Ecto neural progenitor cell (in vitro differentiated cells): ENCODE results near the gene OPCML.

Experiments
- DNase-seq: peaks from one replicate; pipeline ENCODE4 v3.0.0-alpha.2; 2018; ENCODE audit warnings: low spot score

Gene OPCML

DNA sequence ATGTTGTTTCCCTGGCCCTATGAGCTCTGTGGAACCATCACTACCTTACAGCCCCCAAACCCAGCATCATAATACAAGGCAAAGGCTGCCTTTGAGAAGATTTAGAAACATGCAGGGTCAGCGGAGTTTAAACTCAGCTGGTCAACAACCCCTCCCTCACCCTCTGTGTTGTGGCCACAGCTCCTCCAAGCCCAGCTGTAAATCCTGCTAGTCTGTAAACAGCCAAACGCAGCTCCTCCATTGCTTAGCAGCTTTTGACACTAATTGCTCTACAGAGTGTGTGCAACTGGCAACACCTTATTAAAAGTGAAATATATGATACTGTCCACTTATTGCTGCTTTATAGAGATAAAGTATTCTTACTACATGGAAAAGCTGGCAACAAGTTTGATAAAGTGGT, 29.1 kb downstream of the OPCML start:
- no peak for DNase-seq

DNA sequence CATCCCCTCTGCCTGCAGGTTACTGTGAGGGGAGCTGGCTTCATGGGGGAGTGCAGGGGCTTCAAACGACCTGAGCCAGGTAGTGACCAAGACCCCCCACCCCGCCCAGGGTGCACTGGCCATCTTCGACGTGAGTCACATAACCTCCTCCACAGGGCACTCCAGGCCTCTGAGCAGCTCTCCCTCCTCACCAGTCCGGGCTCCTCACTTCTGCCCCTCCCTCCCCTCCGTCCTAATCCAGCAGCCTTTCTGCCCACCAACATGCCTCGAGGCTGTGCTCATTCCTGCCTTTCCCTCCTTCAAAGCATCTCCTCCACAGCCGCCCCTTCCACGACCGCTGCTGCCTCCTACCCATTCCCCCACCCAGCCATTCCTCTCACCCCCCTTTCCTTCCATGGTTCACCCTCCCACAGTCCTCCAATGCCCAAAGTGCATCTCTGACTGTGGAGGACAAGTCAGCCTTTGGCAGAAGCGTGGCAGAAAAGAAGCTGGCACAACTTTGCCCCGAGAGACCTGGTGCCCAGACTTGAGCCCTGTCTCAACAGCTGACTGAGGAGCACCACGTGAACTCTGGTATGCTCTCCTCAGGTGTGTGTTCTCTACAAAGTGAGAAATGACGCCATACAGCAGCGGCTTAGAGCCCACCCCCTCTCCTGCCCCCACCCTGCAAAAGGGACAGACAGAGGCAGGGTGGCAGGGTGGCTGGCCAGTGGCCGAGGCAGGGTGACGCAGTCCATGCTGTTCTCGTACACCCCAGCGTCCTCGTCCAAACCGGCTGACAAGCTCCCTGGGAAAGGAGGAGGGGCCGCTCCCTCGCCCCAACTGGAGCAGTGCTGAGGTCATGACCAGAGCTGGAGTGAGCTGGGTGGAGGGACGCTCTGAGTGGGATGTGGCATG, 30.4 kb downstream of the OPCML start:
- DNase-seq = no peak

DNA sequence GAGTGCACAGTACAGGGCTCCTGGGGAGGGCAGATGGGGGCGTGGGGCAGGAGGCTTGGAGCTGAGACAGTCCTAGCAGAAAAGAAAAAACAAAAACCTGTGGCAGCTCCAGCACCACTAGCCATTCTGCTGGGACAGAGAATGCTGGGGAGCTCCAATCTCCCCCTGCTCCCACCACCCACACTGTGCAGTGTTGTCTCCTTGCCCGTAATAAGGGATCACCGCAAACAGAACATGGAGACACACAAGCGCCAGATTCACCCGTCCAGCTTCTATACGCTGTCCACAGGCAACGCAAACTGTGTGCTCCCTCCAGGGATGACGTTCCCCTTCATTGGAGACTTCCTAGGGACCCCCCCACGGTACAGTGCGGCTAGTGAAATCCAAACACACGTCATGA, 31.4 kb downstream of the OPCML start:
- DNase-seq = no peak

DNA sequence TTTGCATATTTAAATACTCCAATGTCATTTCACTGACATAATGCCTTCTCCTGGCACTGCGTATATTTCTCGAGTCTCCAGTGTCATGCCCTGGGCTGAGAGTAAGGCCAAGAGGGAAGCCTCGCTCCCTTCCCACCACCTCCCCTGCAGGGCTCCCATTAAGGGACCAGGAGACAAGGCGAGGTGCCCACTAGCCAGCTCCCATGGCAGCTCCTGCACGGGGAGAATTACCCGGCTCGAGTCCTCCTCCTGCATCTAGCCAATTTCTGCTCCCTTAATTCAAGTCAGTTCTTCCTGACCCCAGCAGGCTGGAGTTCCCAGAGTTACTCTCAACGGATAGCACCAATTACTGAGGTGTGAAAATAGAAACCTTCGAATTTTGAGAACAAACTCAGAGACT, 31.9 kb downstream of the OPCML start:
- no peak for DNase-seq

DNA sequence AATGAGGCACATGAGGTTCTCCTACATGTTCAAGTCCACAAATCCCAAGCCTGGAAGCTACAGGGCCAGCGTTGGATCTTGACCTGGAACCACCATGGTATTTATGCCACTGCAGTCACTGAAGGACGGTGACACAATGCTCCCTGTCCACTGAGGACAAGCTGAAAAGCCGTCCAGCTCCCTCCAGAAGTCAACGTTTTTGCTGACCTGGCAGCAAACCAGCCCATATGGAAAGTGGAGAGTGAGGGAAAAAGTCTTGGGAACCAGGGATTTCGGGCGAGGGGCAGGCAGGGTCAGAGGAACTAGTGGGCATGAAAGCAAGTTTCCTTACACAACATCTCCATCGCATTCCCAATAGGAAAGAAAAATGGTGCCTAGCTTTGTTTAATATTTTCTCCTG, 33.3 kb downstream of the OPCML start:
- DNase-seq = no peak

DNA sequence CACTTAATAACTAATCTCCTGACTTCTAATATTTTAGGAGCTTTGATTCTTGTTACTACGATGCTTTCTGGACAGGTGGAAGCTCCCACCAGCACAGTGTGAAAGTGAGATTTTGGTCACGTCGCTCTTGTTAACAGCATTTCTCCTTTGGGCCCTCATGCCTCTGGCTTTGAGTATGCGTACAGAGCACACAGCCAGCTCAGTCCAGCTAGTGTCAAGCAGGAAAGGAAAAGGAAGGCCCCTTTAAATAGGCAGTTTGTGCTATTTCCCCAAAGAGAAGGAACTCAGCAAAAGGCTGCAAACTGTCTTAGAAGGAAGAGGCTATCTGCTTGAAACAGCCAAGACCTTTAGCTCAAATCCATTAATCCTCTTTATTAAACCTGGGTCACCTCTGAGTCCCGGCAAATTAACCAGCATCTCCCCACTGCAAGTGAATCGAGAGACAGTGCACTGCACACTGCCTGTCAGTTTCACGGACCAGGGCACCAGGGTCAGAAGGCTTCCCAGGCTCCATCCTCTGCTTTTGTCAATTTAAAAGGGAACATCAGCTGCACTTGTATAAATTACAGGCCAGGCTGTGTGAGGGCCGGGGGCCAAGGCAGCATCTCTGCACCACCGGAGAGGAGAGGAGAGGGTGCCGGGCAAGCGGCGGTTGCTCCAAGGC, 34.7 kb downstream of the OPCML start:
- no peak for DNase-seq

DNA sequence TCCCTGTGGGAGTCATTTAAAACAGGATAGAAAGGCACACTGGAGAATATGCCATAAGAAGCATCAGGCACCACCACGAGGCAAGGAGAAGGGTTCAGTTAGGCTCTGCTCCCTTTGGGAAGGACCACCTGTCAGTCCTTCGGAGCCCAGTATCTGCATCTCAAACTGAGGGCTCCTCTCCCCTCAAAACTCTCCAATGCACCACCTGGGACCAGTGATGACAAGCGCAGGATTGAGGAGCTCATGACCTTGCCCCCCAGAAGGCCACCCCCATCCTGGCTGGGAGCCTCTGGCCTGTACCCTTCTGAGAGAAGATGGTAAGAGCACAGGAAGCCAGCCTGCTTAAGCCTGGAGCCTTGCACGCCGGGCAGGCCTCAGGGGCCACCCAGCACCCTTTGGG, 39.4 kb downstream of the OPCML start:
- no peak for DNase-seq

DNA sequence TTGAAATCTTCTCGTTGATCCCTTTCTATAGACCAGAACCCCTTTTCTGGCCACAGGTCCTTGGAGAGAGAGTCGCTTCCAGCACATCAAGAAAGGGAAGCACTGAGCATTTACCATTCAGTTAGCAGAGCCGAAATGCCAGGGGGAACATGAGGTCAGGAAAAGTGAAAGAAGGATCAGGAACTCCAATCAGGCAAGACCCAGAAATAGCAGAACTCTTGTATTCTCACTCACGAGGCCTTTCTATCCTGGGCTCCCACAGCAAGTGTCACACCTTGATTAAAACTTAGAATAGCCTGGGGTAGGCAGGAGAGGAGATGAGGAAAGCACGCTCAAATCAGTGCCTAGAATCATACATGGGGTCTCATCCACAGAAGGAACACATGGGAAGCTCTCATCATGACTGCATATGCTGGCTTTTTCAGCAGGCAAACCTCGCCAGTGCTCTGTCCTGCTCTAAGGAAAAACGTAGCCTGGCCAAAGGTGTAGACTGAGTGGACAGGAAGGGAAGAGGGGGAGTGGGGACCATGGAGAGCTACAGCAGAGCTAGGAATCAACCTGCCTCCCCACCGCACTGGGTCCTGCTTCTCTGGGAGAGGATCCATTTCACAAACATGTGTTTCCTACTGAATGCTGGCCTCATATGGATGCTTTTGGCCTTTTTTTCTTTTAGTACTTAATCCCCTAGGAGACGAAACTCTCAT, 40.5 kb downstream of the OPCML start:
- no peak for DNase-seq

DNA sequence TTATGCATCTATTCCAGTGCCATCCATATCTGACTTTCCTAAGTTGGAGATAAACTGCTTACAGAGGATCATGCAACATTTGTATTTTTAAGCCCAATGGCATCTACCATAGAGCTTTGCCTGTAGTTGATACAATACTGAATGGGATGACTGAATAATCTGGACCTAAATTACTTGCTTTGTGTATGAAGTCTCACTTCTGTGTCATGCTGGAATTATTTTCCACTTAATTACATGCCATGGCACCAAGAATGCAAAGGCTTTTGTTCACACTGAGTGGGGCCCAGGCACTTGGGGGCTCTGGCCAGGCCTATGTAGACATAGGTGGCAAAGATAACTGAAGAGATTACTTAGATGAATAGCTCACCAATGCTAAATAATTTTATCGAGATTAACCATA, 51.6 kb downstream of the OPCML start:
- no peak for DNase-seq

DNA sequence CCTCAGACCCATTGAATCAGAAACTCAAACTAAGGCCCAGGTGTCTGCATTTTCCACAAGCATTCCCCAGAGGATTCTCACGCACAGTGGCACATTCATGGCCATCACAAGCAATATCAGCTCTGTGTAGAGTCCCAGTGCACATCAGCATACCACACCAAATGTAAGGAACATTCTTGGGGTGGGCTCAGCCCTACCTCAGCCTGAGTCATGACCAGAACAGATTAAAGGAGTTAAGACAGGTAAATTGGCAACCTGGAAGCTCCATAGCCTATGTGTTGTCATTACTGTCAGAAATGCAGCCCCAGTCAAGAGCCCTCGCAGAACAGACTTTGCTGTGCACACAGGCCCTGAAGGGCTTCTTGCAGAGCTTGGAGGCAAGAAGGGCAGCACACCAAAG, 53.1 kb downstream of the OPCML start:
- DNase-seq = no peak

DNA sequence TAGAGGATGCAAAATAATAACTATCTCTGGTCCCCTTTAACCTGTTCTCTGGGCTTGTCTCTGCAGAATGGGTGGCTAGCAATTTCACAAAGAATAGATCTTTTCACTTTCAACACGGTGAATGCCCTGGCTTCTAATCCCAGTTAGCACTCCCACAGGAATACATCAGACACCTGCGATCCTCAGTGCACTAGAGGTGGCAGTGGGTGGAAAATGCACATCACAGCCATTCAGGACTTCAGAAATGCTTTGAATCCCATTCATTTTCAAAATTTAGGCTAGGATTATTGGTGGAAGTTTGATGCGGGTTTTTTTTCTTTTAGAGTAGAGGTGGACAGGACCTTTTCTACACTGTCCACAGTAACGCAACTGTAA, 55.1 kb downstream of the OPCML start:
- no peak for DNase-seq

DNA sequence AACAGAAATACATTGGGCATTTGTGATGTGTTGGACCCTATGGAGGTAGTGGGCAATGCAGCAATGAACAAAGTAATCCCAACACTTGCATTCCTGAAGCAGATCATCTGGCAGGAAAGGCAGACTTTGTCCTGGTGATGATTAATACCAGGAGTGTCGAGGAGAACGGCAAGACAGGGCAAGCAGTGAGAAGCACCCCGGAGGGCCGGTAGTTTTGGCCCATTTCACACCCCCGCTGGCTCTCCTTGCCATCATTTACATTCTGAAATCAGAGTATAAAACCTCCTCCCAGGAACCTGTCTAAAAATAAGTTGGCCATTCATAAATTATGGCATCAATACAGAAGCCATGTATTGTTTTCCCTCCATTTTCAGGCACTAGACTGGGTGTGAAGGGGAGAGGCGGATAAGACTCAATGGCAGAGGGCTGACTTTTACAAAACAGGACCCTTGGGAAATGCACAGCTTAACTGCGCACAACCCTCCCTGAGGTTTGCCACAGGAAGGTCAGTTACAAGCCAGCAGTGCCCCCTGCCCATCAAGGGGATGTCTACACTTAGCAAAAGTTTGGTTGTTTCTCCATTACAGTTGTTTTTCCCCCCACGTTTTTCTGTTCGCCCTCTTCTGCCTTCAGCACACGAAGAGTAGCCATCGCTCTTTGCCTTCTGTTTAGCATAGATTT, 55.6 kb downstream of the OPCML start:
- no peak for DNase-seq

DNA sequence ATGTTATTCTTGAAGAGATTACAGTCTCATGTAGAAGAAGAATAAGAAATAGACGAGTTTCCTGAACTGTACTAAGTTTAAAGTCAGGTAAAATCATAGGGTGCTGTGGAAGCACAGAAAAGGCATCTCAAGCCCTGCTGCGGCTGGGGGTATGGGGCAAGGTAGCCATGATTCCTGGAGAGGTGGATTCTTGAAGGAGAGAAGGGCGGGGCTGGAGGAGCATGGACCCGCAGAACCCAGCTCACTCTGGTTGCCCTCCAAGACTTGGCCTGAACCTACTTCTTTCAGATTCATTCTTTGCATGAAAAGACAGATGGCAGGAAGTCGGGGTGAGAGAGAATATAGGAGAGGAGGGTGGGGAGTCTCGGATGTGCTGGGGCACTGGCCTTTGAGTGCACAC, 57.8 kb downstream of the OPCML start:
- no peak for DNase-seq

DNA sequence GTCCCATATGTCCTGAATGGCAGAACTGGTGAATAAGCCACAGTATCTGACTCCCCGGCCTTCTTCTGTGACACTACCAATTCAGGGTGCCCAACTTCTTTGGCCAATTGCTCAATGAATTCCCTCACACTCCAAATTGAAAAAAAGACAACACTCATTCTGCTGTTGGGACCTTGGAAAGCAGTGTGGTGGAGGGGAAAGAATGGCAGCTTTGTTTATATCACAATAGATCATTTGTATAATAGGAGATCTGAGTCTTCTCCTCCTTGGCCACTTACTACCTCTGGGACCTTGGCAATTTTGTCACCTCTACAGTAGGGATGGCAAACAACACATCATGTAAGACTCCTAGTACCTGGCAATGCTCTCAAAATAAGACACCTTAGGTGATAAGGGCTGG, 64.6 kb downstream of the OPCML start:
- no peak for DNase-seq

DNA sequence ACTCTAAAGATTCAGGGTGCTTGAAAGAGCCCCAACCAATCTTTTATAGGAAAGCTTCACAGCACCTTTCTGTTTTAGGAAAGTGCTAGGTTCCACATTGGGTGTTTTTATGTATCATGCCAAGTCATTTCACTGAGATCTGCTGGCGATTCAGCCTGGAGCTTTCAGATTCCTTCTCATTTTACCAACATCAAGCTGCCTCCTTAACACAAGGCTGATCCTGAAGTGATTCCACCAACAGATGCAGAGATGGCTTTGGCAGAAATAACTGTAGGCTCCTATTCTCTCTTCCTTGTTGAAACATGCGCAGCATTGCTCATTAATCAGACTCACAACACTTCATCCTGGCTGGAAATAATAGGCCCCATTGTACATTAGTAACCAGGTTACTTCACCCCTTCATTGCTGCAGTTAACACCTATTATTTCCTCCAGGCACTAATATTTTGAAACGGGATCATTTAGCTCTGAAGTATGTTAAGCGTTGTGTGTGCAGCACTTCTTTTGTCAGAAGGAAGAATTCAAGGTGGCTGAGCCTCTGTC, 89.0 kb downstream of the OPCML start:
- no peak for DNase-seq

DNA sequence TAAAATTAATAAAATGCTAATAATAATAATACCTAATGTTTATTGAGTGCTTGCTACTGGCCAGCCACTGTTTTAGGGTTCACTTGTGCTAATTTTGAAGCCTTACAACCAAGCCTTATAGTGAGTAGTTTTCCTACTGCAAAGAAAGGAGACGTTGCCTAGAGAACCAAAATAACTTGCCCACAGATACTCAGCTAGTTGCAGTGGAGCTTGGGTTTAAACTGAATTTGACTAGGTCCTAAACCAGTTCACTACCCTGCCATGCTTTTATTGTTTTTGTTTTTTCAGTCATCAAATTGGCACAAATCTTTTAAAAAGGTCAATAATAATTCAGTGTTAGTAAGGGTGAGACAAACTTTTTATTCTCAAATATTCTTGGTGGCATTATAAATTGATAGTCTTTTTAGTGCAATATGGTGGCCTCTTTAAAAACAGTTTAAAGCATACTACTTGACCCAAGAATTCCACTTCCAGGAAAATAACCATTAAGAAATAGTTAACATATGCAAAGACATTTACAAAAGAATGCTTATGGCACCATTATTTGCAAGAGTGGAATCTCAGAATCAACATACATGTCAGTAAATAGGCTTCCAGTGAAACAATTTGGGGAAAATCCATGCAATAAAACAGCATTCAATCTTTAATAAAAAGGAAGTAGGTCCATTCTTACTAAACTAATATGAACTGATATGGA, 90.2 kb downstream of the OPCML start:
- no peak for DNase-seq

DNA sequence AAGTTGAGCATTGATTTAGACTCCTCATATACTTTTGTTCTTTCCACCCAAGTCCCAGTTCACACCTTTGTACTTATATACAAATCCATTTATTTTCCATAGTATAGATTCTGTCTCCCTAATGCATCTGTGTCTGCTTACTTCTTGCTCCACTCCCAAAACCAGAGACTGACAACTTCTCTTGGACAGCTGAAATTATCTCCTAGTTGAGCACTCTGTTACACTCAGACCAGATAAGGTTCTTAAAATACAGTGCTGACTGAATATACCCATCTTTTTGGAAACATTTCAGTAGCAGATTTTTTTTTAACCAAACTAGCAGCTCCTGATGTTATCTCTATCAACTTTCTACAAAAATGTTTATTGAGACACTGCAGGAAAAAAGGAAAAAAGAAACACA, 106.3 kb downstream of the OPCML start:
- no peak for DNase-seq

DNA sequence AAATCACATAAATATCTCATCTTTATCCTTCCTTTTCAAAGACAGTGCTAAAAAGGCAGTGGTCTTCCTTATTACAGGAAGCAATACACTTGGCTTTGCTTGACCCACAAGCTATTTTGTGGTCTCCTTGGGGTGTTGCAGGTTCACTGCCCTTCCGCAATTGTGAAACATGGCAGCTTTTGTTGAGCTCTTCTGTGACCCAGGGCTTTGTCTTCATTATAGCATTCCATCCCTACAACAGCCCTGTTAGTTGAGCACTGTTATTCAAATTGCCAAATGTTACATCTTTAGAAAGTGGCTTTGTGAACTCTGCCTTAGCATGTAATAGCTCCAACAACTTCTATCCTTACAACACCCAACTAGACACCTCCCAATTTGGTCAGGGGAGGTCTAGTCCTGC, 107.1 kb downstream of the OPCML start:
- DNase-seq = no peak

DNA sequence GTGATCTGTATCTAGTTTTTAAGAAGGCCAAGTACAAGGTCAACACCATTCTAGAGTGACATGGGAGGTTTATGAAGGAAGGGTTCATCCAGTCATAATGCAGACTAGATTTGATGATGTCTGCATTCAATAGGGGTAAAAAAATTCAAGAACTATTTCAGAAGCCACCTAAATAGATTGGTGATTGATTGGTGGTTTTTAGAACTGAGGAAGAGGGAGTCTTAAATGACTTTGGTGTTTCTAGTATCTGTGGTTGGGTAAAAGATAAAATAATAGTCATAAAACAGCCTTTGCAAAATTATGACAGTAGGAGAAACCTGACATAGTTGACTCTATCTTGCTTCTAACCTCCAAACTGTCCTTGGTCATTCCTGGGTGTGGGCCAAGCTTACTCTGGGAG, 114.1 kb downstream of the OPCML start:
- DNase-seq = no peak

DNA sequence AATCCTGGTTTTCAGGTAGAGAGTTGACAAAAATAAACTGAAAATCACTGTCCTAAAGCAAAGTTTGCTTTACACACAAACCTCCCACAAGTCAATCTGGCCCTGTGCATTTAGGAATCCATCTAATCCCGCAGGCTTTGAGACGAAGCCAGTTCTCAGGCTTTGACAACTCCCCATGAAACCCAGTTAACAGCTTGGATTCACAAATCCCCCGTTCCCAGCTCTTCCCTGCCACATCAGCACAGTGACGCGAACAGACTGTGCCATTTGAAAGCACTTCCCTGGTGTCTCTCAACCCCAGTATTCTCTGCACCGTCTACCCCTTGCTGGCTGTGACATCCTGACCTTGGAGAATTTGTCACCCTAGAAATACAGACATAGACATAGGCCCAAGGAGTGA, 117.8 kb downstream of the OPCML start:
- DNase-seq = no peak

DNA sequence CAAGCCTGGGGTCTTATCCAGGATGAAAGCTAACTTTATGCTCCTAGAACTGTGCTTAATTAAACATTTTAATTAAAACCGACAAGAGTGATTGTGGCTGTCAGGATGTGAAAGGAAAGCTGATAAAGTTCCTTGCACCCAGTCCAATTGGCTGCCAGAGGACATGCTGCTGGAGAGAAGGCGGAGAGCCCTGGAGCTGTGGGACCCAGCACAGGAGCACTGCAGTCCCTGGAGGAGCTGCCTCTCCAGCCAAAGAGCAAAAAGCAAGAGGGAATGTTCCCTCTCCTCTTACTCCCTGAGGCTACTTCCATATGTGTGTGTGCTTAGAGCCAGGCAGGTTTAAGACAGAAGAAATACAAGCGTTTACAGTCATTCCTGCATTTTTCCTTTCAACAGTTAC, 118.6 kb downstream of the OPCML start:
- no peak for DNase-seq

DNA sequence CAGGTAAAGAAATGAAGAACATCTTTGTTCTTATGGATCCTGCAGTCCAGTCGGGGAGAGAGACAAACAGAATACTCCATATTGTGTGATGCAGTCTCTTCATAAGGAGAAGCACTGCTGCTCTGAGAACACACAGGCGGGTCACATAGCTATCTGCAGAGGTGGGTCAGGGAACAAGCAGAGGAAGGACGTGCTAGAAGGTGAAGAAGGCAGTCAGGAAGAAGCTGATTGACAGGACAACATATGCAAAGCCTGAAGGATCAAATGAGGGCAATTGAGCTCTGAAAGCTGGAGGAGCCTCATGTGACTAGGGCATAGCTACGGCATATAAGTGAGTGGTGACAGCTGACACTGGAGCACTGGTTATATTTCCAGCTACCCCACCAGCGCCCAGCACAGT, 122.5 kb downstream of the OPCML start:
- DNase-seq = no peak
